Tibial artery (tissue), 4 donors: ENCODE results near the gene SH3BP2.
A peak's percentile ranks its signal among the peaks of the same experiment; 100 is the strongest.

ENCODE experiments used
- DNase-seq, 2 donors: peaks; one replicate each; pipeline ENCODE4 v3.0.0-alpha.2; 2019
- H3K27ac ChIP-seq, 2 donors: fragments of 200-600 bp; sonication (generic) in 1 of 2; 1 replicate in 1 of 2; 2 replicates in 1 of 2; pipeline ENCODE4 v1.5.1; 2018 to 2019; ENCODE audit warnings: mild to moderate bottlenecking in 1 of 2
- H3K27me3 ChIP-seq, 2 donors: fragments of 200-600 bp; sonication (generic) in 1 of 2; one replicate each; pipeline versions ENCODE4 v1.5.1 to v1.6.0; 2016 to 2019
- H3K36me3 ChIP-seq, 3 donors: fragments of 200-600 bp; sonication (generic) in 2 of 3; one replicate each; pipeline ENCODE4 v1.5.1; 2016 to 2019; ENCODE audit warnings: mild to moderate bottlenecking in 2 of 3
- H3K4me1 ChIP-seq, 4 donors: fragments of 200-600 bp; sonication (generic) in 2 of 4; 1 replicate in 3 of 4; 2 replicates in 1 of 4; pipeline ENCODE4 v1.5.1; 2016 to 2019
- H3K4me3 ChIP-seq, 2 donors: fragments of 200-600 bp; sonication (generic) in 1 of 2; 1 replicate in 1 of 2; 2 replicates in 1 of 2; pipeline ENCODE4 v1.5.1; 2018 to 2019; ENCODE audit warnings: mild to moderate bottlenecking in 2 of 2
- H3K9me3 ChIP-seq, 3 donors: fragments of 200-600 bp; sonication (generic) in 1 of 3; one replicate each; pipeline ENCODE4 v1.5.1; 2016 to 2019
- CTCF ChIP-seq, 2 experiments: fragments of 200-600 bp in 1 of 2; fragments of 450-650 bp in 1 of 2; IDR thresholded peaks; one replicate each; pipeline ENCODE4 v1.5.1; 2017 to 2019; ENCODE audit warnings: antibody characterized with exemption in 2 of 2, mild to moderate bottlenecking in 1 of 2, moderate library complexity in 1 of 2
- intact Hi-C: fragments of 100-400 bp; cut with DNase I; formaldehyde crosslinking; loops from one replicate; pipeline ENCODE4 v1.15.0; 2023; ENCODE audit warnings: low total_unique reads

The SH3BP2 gene

GRCh38 chr4:2804973-2805501 is 12.2 kb downstream of the SH3BP2 start:
- no peak for TF ChIP-seq CTCF (IDR thresholded peaks at IDR 0.05)
- DNase-seq, result peak in 1 of 2 donors; percentile 56
- Histone ChIP-seq H3K27ac (no peak overlapping the region), H3K27me3 (no peaks in the 10 kb centered on the region), H3K36me3 (no peaks in the 10 kb centered on the region), H3K4me1 (peaks cover 0 to 70% (median 35%) of the 10 kb centered on the region in 4 donors), H3K9me3 (no peaks in the 10 kb centered on the region), H3K4me3 (no peak overlapping the region)
- intact Hi-C loops, result no loop called here

- peak in 1 of 2 donors; percentile 67 for DNase-seq
- intact Hi-C loops, result no loop called here
- H3K27ac ChIP-seq, result peak overlapping the region in 1 of 2 donors; percentile 23
- H3K4me3 ChIP-seq, result no peak overlapping the region
- no peaks in the 10 kb centered on the region for H3K36me3 ChIP-seq
- no peaks in the 10 kb centered on the region for H3K27me3 ChIP-seq
- TF ChIP-seq CTCF (IDR thresholded peaks at IDR 0.05), result no peak
- no peaks in the 10 kb centered on the region for H3K9me3 ChIP-seq
- H3K4me1 ChIP-seq, result peaks cover 0 to 62% (median 27%) of the 10 kb centered on the region in 4 donors
Measured at GRCh38 chr4:2805712-2806389, 13.0 kb downstream of the SH3BP2 start.

- no peaks in the 10 kb centered on the region for H3K36me3 ChIP-seq
- H3K4me1 ChIP-seq, result peaks cover 0 to 62% (median 24%) of the 10 kb centered on the region in 4 donors
- TF ChIP-seq CTCF (IDR thresholded peaks at IDR 0.05), result no peak
- H3K27ac ChIP-seq, result peak overlapping the region in 1 of 2 donors; percentile 23
- no peaks in the 10 kb centered on the region for H3K27me3 ChIP-seq
- H3K9me3 ChIP-seq, result no peaks in the 10 kb centered on the region
- peak in 1 of 2 donors; percentile 74 for DNase-seq
- no peak overlapping the region for H3K4me3 ChIP-seq
- intact Hi-C loops, result no loop called here
Measured at GRCh38 chr4:2806390-2807355, 13.8 kb downstream of the SH3BP2 start.

- Histone ChIP-seq H3K36me3 (no peaks in the 10 kb centered on the region), H3K27ac (no peak overlapping the region), H3K4me3 (no peak overlapping the region), H3K9me3 (no peaks in the 10 kb centered on the region), H3K4me1 (peaks cover 0 to 59% (median 22%) of the 10 kb centered on the region in 4 donors), H3K27me3 (no peaks in the 10 kb centered on the region)
- no peak for DNase-seq
- TF ChIP-seq CTCF (IDR thresholded peaks at IDR 0.05), result no peak
- intact Hi-C loops, result no loop called here
Measured at GRCh38 chr4:2807571-2807970, 14.7 kb downstream of the SH3BP2 start.

GRCh38 chr4:2808001-2808400 is 15.1 kb downstream of the SH3BP2 start:
- Histone ChIP-seq H3K27ac (no peak overlapping the region), H3K36me3 (no peaks in the 10 kb centered on the region), H3K4me1 (peaks cover 0 to 55% (median 22%) of the 10 kb centered on the region in 4 donors), H3K9me3 (no peaks in the 10 kb centered on the region), H3K4me3 (no peak overlapping the region), H3K27me3 (no peaks in the 10 kb centered on the region)
- intact Hi-C loops, result no loop called here
- no peak for TF ChIP-seq CTCF (IDR thresholded peaks at IDR 0.05)
- DNase-seq, result no peak
